Aorta (tissue), 5 donors: ENCODE results near the gene NOCT. TPM values are rescaled to one million over a fixed set of nuclear protein-coding genes. Genes with fewer than 3 reads are reported as not detected.
A peak's percentile ranks its signal among the peaks of the same experiment; 100 is the strongest.
"Not testable (repeated sequence)": the region's sequence is repeated elsewhere in the genome, so short reads cannot be mapped to it uniquely, and the experiment has no call there.

Source experiments
- ATAC-seq: fragments of 200-7000 bp; cut with Tn5 transposase; one replicate; pipeline ENCODE4 v1.9.1; 2022; ENCODE audit warnings: moderate library complexity; ENCODE audit not compliant: low FRiP score
- DNase-seq, 2 donors: peaks; one replicate each; pipeline ENCODE4 v3.0.0-alpha.2; 2020
- H3K27ac ChIP-seq, 2 donors: one replicate each; pipeline ENCODE4 v1.5.1; 2013; ENCODE audit warnings: low read length in 2 of 2, mild to moderate bottlenecking in 2 of 2, moderate library complexity in 2 of 2, control low read depth in 1 of 2, inconsistent platforms in 1 of 2, low read depth in 1 of 2
- H3K27me3 ChIP-seq, 2 donors: one replicate each; pipeline ENCODE4 v1.6.1; 2013; ENCODE audit warnings: control low read depth in 1 of 2, low read length in 1 of 2, mild to moderate bottlenecking in 1 of 2, moderate library complexity in 1 of 2; ENCODE audit not compliant: insufficient read depth in 2 of 2, control insufficient read depth in 1 of 2
- H3K36me3 ChIP-seq, 2 donors: one replicate each; pipeline ENCODE4 v1.6.1; 2013; ENCODE audit warnings: control low read depth in 1 of 2, low read length in 1 of 2, mild to moderate bottlenecking in 1 of 2; ENCODE audit not compliant: insufficient read depth in 2 of 2, control insufficient read depth in 1 of 2
- H3K4me1 ChIP-seq, 2 donors: one replicate each; pipeline ENCODE4 v1.6.1; 2013; ENCODE audit warnings: low read length in 2 of 2, control low read depth in 1 of 2, mild to moderate bottlenecking in 1 of 2, moderate library complexity in 1 of 2; ENCODE audit not compliant: insufficient read depth in 2 of 2, control insufficient read depth in 1 of 2
- H3K4me3 ChIP-seq, 2 donors: one replicate each; pipeline ENCODE4 v1.5.1; 2013; ENCODE audit warnings: low read length in 2 of 2, control low read depth in 1 of 2, mild to moderate bottlenecking in 1 of 2
- H3K9me3 ChIP-seq: one replicate; pipeline ENCODE4 v1.6.1; 2013; ENCODE audit warnings: mild to moderate bottlenecking, low read length; ENCODE audit not compliant: control insufficient read depth
- WGBS, 2 donors: extraction: QIAGEN DNeasy Blood & Tissue Kit; methylation state at CpG; one replicate each; pipeline ENCODE4 v1.1.7; 2013; 5-methylcytosine and 5-hydroxymethylcytosine counted together
- intact Hi-C, 2 donors: fragments of 100-400 bp; cut with DNase I; formaldehyde crosslinking; loops; one replicate each; pipeline versions ENCODE4 v1.14.2 to v1.15.0; 2022
- polyA plus RNA-seq, 2 donors: library from polyadenylated mRNA; stranded (reverse); fragments of 200-250 nt; gene quantifications; one replicate each; pipeline ENCODE4 v1.2.3, GENCODE V29; 2013
- total RNA-seq, 2 donors: library from RNA; stranded (reverse); fragmentation: NEBNext Ultra II Directional; extraction: Animal tissue kit (Norgen Biotek cat#: 25700); gene quantifications; one replicate each; pipeline ENCODE4 v1.2.1, GENCODE V29; 2021
- donor health status: healthy with polysubstance abuse.
- donor health status: Bipolar disorder and iron deficiency.
- donor health status: DM: no; HTN: no; CAD: no.
- donor health status: DM: no; HTN: no; CAD: no.
- donor health status: DM: yes; HTN: yes; CAD: no.

The NOCT gene
- total and polyA plus RNA-seq, 4 donors: 0.20 to 6.9 (median 3.6) TPM

DNA sequence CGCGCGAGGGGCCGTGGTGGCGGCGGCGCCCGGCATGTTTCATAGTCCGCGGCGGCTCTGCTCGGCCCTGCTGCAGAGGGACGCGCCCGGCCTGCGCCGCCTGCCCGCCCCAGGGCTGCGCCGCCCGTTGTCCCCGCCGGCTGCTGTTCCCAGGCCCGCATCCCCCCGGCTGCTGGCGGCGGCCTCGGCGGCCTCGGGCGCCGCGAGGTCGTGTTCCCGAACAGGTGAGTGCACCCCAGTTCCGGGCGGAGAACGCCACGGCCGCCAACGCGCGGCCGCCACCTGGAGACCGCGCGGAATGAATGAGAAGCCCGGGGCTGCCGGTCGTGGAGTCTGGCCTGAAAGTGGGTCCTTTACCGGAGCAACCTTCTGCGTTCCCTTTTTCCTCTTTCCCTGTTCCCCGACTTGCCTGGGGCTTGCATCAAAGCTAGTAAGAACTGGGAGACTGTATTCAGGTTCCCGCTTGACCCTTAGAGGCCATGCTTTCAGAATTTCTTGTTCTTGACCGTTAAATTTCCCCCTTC is 429 bp downstream of the NOCT start:
- Histone ChIP-seq H3K36me3 (no peaks in the 10 kb centered on the region), H3K4me3 (peak overlapping the region; percentile 58 to 88), H3K27ac (peak overlapping the region in 1 of 2 donors; percentile 70), H3K27me3 (no peaks in the 10 kb centered on the region), H3K4me1 (no peaks in the 10 kb centered on the region), H3K9me3 (no peaks in the 10 kb centered on the region)
- intact Hi-C loops: loop anchor here in 1 of 2 donors (10.0 kb wide), 1 partner anchor 61 kb away; no protein-coding TSS in a partner anchor
- ATAC-seq (peak; percentile 77), DNase-seq (peak; percentile 56 to 78)
- 0% methylated on average over 30 to 55 of the region's 55 CpGs for WGBS, 2 donors

DNA sequence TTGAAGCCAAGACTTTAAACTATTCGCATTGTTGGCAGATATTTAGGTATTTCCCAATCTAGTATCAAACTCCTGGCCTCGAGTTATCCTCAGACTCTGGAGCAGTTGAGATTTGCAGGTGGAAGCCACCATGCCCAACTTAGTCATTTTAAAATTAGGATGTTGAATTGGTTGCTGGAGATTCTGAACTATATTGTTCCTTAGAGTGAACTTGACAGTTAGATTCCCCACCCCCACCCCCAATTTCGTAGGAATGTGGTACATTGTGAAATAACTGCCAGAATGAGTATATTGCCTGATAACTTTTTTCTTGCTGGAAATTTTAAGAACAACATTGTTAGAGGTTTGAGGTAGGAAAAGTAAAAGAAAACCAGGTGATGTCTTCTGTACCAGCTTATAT is 2.3 kb downstream of the NOCT start:
- no peaks in the 10 kb centered on the region for H3K27me3 ChIP-seq
- DNase-seq: no peak
- WGBS, 2 donors: 63 to 68% methylated on average over 3 of the region's 3 CpGs
- no peaks in the 10 kb centered on the region for H3K9me3 ChIP-seq
- no peaks in the 10 kb centered on the region for H3K4me1 ChIP-seq
- intact Hi-C loops: loop anchor here in 1 of 2 donors (10.0 kb wide), 1 partner anchor 63 kb away; no protein-coding TSS in a partner anchor
- no peaks in the 10 kb centered on the region for H3K36me3 ChIP-seq
- H3K27ac ChIP-seq: no peak overlapping the region
- no peak for ATAC-seq
- H3K4me3 ChIP-seq: no peak overlapping the region

DNA sequence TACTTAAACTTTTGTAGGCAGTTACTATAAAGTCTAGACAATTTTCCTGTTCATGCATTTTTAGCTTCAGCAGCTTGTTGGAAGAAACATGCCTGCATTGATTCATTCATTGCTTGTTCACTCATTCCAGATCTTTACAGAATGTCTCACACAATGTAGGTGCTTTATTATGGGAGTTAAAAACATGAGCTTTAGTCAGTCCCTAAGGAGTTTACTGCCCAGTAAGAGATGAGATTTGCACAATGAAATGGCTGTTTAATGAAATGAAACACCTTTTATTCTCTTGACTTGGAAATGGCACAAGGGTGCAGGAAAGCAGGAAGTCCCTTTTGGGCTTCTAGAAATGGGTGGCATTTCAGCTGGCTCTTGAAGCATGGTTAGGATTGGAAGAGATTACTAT is 2.9 kb downstream of the NOCT start:
- ATAC-seq (no peak), DNase-seq (no peak)
- Histone ChIP-seq H3K27me3 (no peaks in the 10 kb centered on the region), H3K4me1 (no peaks in the 10 kb centered on the region), H3K36me3 (no peaks in the 10 kb centered on the region), H3K27ac (no peak overlapping the region), H3K9me3 (no peaks in the 10 kb centered on the region), H3K4me3 (no peak overlapping the region)
- intact Hi-C loops: loop anchor here in 1 of 2 donors (10.0 kb wide), 1 partner anchor 64 kb away; no protein-coding TSS in a partner anchor

DNA sequence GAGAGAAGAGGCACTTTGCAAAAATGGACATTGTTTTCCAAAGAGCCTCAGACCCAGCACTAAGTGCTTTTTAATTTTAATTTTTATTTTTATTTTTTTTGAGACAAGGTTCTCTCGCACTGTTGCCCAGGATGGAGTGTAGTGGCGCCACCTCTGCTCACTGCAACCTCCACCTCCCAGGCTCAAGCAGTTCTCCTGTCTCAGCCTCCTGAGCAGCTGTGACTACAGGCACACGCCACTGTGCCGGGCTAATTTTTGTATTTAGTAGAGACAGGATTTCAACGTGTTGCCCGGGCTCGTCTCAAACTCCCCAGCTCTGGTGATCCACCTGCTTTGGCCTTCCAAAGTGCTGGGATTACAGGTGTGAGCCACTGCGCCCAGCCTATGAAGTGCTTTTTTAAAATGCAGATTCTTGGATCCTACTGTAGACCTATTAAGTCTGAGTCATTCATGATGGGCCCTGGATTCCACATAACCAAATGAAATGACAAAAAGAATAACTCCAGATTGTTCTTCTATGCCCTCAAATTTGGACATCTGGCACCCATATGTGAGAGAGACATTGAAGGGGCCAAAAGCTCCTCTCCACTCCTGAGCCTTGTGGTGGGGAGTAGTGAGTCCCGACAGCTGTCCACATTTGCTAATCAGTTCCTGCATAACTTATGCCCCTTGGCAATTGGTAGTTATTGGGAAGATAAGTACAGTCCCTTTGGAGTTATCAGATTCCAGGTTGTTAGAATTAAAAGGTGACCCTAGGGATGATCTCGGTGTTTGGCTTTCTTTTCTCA is 3.6 kb downstream of the NOCT start:
- H3K4me1 ChIP-seq: no peaks in the 10 kb centered on the region
- no peaks in the 10 kb centered on the region for H3K9me3 ChIP-seq
- H3K4me3 ChIP-seq: no peak overlapping the region
- WGBS, 2 donors: 89 to 90% methylated on average over 10 of the region's 10 CpGs
- H3K36me3 ChIP-seq: no peaks in the 10 kb centered on the region
- no peak for ATAC-seq
- DNase-seq: no peak
- no peaks in the 10 kb centered on the region for H3K27me3 ChIP-seq
- H3K27ac ChIP-seq: no peak overlapping the region
- intact Hi-C loops: loop anchor here in 1 of 2 donors (10.0 kb wide), 1 partner anchor 64 kb away; no protein-coding TSS in a partner anchor

DNA sequence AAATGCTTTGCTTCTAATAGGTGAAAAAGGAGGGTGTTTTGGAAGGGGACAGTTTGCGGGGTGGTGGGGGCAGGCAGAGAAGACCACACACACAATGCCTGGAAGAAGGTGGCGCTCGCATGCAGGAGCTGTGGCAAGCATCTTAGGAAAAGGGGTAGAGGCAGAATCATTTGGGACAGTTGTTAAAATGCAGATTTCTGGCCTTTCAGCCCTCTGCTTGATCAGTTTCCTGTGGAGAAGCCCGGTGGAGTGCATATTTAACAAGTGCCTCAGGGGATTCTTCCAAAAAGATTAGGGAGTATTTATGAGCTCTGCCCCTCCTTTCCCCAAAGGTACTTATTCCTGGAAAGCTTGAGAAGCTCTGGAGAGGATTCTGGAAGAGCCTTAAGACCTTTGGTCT is 4.8 kb downstream of the NOCT start:
- no peaks in the 10 kb centered on the region for H3K36me3 ChIP-seq
- intact Hi-C loops: no loop called here
- ATAC-seq: no peak
- H3K9me3 ChIP-seq: no peaks in the 10 kb centered on the region
- H3K27me3 ChIP-seq: no peaks in the 10 kb centered on the region
- DNase-seq: no peak
- WGBS, 2 donors: 77 to 87% methylated on average over 4 of the region's 4 CpGs
- H3K27ac ChIP-seq: no peak overlapping the region
- no peaks in the 10 kb centered on the region for H3K4me1 ChIP-seq
- no peak overlapping the region for H3K4me3 ChIP-seq

DNA sequence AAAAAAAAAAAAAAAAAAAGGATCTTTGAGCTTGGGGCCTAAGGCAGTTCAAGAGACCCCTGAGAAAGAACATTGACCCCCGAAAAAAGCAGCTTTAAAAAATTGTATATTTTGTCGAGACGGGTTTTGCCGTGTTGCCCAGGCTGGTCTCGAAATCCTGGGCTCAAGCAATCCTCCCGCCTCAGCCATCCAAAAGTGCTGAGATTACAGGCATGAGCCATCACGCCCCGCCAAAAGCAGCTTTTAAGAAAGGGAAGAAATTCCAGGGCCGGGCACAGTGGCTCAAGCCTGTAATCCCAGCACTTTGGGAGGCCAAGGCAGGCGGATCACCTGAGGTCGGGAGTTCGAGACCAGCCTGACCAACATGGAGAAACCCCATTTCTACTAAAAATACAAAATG is 5.5 kb downstream of the NOCT start:
- ATAC-seq, H3K4me3 ChIP-seq, H3K36me3 ChIP-seq, H3K9me3 ChIP-seq, H3K27ac ChIP-seq, DNase-seq, H3K27me3 ChIP-seq, intact Hi-C loops, H3K4me1 ChIP-seq: not testable (repeated sequence)
- WGBS, 2 donors: 94 to 95% methylated on average over 12 of the region's 12 CpGs

DNA sequence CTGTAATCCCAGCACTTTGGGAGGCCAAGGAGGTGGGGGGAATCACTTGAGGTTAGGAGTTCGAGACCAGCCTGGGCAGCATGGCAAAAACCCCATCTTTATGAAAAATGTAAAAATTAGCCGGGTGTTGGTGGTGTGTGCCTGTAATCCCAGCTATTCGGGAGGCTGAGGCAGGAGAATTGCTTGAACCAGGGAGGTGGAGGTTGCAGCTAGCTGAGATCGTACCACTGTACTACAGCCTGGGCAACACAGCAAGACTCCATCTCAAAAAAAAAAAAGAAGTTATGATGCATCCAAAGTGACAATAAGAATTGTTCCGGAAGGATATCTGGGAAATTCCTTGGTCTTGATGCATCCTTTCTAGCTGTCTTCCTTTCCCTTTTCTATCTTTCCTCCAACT is 7.3 kb downstream of the NOCT start:
- Histone ChIP-seq H3K4me1 (no peaks in the 10 kb centered on the region), H3K27ac (no peak overlapping the region), H3K36me3 (no peaks in the 10 kb centered on the region), H3K27me3 (no peaks in the 10 kb centered on the region), H3K4me3 (no peak overlapping the region), H3K9me3 (no peaks in the 10 kb centered on the region)
- ATAC-seq (no peak), DNase-seq (no peak)
- WGBS, 2 donors: 96 to 97% methylated on average over 5 of the region's 5 CpGs
- intact Hi-C loops: no loop called here

DNA sequence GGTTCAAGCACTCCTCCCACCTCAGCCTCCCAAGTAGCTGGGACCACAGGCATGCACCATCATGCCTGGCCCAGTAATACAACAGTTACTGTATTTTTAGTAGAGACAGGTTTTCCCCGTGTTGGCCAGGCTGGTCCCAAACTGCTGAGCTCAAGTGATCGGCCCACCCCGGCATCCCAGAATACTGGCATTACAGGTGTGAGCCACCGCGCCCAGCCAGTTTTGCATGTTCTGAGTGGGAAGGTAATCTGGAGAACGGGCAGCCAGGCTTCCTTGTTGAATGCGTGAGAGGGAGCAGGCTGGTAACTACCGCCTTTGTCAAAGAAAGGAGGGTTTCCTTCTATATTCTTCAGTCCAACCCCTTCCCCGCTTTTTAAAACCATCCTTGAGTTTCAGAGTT is 9.1 kb downstream of the NOCT start:
- H3K27me3 ChIP-seq: no peaks in the 10 kb centered on the region
- DNase-seq (no peak), ATAC-seq (no peak)
- no peak overlapping the region for H3K4me3 ChIP-seq
- 92 to 93% methylated on average over 9 of the region's 9 CpGs for WGBS, 2 donors
- H3K9me3 ChIP-seq: no peaks in the 10 kb centered on the region
- no peaks in the 10 kb centered on the region for H3K4me1 ChIP-seq
- intact Hi-C loops: no loop called here
- H3K36me3 ChIP-seq: no peaks in the 10 kb centered on the region
- H3K27ac ChIP-seq: no peak overlapping the region

DNA sequence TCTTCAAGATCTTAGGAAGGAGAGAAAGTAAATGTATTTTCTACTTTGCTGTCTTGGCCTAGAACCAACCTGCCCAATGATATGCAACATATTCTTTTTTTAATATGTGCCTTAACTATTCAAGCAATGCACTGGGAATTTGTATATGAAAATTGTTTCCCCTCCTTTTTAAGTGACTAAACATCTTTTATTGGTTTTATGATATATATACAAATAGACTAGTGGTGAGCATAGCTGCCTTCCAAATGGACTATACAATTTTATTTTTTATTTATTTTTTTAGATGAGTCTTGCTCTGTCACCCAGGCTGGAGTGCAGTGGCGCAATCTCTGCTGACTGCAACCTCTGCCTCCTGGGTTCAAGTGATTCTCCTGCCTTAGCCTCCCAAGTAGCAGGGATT is 10.3 kb downstream of the NOCT start:
- intact Hi-C loops: no loop called here
- Histone ChIP-seq H3K9me3 (no peaks in the 10 kb centered on the region), H3K27ac (no peak overlapping the region), H3K27me3 (no peaks in the 10 kb centered on the region), H3K4me1 (no peaks in the 10 kb centered on the region), H3K4me3 (no peak overlapping the region), H3K36me3 (no peaks in the 10 kb centered on the region)
- DNase-seq: no peak
- WGBS, 2 donors: 97 to 100% methylated on average over 1 of the region's 1 CpG
- no peak for ATAC-seq
